ENCODE measurements around the gene CLSTN2.

- TF ChIP-seq POLR2A (IDR thresholded peaks at IDR 0.05; ENCODE audit: borderline replicate concordance, extremely low read depth, insufficient read depth, insufficient read length) (no peak), SIN3A (IDR thresholded peaks at IDR 0.05; ENCODE audit: low read depth) (no peak)
These were observed 594.1 kb downstream of the CLSTN2 start for GRCh38 chr3:140529096-140529495.

Data from HCT116 (cell line).